Caco-2 (cell line): Measurements from ENCODE around the gene GADD45G. TPM values are rescaled to one million over a fixed set of nuclear protein-coding genes. Genes with fewer than 3 reads are reported as not detected.
A peak's percentile ranks its signal among the peaks of the same experiment; 100 is the strongest.

Experiments used
- BruUV-seq: library from RNA; stranded (reverse); fragments of 400-500 nt; replicated peaks from 2 replicates; lab custom pipeline; 2021; lab: Mats Ljungman, UMichigan
- CTCF ChIA-PET: fragments of 300-600 bp; sonication (Branson Sonifier 250); formaldehyde crosslinking; loops from one replicate; lab custom pipeline; 2022; ENCODE audit warnings: antibody characterized with exemption; lab: Charles Lee
- POLR2A ChIA-PET: fragments of 300-600 bp; sonication (Branson Sonifier 250); formaldehyde crosslinking; loops from one replicate; lab custom pipeline; 2022; ENCODE audit warnings: antibody characterized with exemption; lab: Charles Lee
- DNase-seq, 2 experiments: peaks; one replicate each; pipeline versions ENCODE4 v3.0.0 to v3.0.0-alpha.2; 2020 to 2022
- H3K27me3 ChIP-seq: replicated peaks from 2 replicates; pipeline ENCODE4 v1.6.0; 2011; ENCODE audit warnings: low read length; ENCODE audit not compliant: control insufficient read depth, insufficient read depth
- H3K36me3 ChIP-seq: 2 replicates; pipeline ENCODE4 v1.5.1; 2011; ENCODE audit warnings: low read length; ENCODE audit not compliant: control insufficient read depth, insufficient read depth
- H3K4me1 ChIP-seq: fragments of 250-450 bp; sonication (Bioruptor Pico); 2 replicates; pipeline ENCODE4 v1.5.1; 2020; ENCODE audit warnings: mild to moderate bottlenecking
- H3K4me3 ChIP-seq: 2 replicates; pipeline ENCODE4 v1.5.1; 2011; ENCODE audit warnings: low read depth, mild to moderate bottlenecking, control low read depth, low read length
- H3K9me3 ChIP-seq: fragments of 250-450 bp; sonication (Bioruptor Pico); 2 replicates; pipeline ENCODE4 v1.5.1; 2020; ENCODE audit warnings: mild to moderate bottlenecking, moderate library complexity
- H3K27ac Mint-ChIP-seq: one replicate; pipeline ENCODE4 v1.8.0; 2022; ENCODE audit warnings: mixed read lengths; ENCODE audit not compliant: unreplicated experiment
- H3K27me3 Mint-ChIP-seq: one replicate; pipeline ENCODE4 v1.8.0; 2022; ENCODE audit warnings: mixed read lengths; ENCODE audit not compliant: insufficient read depth, unreplicated experiment
- H3K36me3 Mint-ChIP-seq: one replicate; pipeline ENCODE4 v1.8.0; 2022; ENCODE audit warnings: mild to moderate bottlenecking, mixed read lengths; ENCODE audit not compliant: insufficient read depth, unreplicated experiment
- H3K4me1 Mint-ChIP-seq: one replicate; pipeline ENCODE4 v1.8.0; 2022; ENCODE audit warnings: low read depth, mixed read lengths; ENCODE audit not compliant: unreplicated experiment
- H3K4me3 Mint-ChIP-seq: one replicate; pipeline ENCODE4 v1.8.0; 2022; ENCODE audit warnings: mild to moderate bottlenecking, moderate library complexity, mixed read lengths; ENCODE audit not compliant: unreplicated experiment
- H3K9me3 Mint-ChIP-seq: one replicate; pipeline ENCODE4 v1.8.0; 2022; ENCODE audit warnings: mixed read lengths; ENCODE audit not compliant: unreplicated experiment
- CTCF ChIP-seq, 2 experiments: fragments of 200-600 bp in 1 of 2; IDR thresholded peaks; 1 replicate in 1 of 2; 2 replicates in 1 of 2; pipeline versions ENCODE4 v1.5.1 to v1.8.0; 2011 to 2022; ENCODE audit warnings: antibody characterized with exemption in 1 of 2, control low read depth in 1 of 2, inconsistent platforms in 1 of 2, low read depth in 1 of 2, low read length in 1 of 2, mild to moderate bottlenecking in 1 of 2, moderate library complexity in 1 of 2; ENCODE audit not compliant: insufficient read depth in 1 of 2, severe bottlenecking in 1 of 2, unreplicated experiment in 1 of 2
- intact Hi-C: fragments of 100-400 bp; cut with micrococcal nuclease; formaldehyde crosslinking; loops from one replicate; pipeline ENCODE4 v1.10.0; 2022; ENCODE audit not compliant: unreplicated experiment
- total RNA-seq: library from RNA; stranded (reverse); gene quantifications from 2 replicates; pipeline ENCODE4 v1.2.3, GENCODE V29; 2022

Gene GADD45G
- total RNA-seq, 1 experiment from 2014 or later = 3.7 TPM

DNA sequence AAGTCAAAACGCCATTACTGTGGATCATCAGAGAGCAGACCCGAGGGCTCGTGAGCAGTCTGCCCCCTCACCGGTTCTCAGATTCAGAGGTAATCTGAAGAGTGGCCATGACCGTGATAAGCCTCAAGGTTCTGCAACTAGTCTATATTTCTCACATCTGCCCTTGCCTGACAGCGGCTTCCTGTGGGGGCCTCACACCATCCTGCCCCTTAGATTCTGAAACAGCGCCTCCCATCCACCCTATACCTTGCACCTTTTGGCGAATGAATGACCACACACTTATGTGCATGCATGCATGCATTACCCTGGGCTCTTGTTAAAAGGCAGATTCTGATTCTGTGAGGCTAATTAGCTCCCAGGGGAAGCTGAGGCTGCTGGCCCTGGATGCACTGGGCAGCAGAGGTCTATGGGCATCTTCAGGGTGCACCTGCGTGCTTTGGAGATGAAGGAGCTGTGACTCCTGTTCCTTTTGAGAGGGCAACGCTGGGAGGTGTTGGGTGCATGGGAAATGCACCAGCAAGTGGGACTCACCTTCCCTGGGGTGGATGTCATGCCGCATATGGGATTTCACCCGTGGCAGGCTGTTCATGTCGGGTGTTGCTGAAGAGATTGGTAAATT is 7.8 kb upstream of the GADD45G start:
- DNase-seq = no peak
- no TSS peak for BruUV-seq
- Histone ChIP-seq H3K4me3 (no peak overlapping the region), H3K4me1 (peaks cover 14% of the 10 kb centered on the region), H3K36me3 (no peaks in the 10 kb centered on the region), H3K27me3 (no peaks in the 10 kb centered on the region), H3K9me3 (no peaks in the 10 kb centered on the region)
- Mint-ChIP-seq H3K4me3 (no peak overlapping the region), H3K9me3 (no peaks in the 10 kb centered on the region), H3K27ac (no peak overlapping the region), H3K27me3 (no peaks in the 10 kb centered on the region), H3K36me3 (no peaks in the 10 kb centered on the region), H3K4me1 (peaks cover 5% of the 10 kb centered on the region)
- no peak for TF ChIP-seq CTCF (IDR thresholded peaks at IDR 0.05; ENCODE audit: insufficient read depth in 1 of 2, low read depth in 1 of 2, low read length in 1 of 2, severe bottlenecking in 1 of 2, unreplicated experiment in 1 of 2)
- intact Hi-C loops = no loop called here
- ChIA-PET POLR2A (no interaction called here), CTCF (interaction anchor here (0.9 to 1.6 kb wide), 3 partner anchors 503 to 543 kb away, joined by 3 to 13 read pairs (median 8); no protein-coding TSS in a partner anchor)

- H3K36me3 Mint-ChIP-seq = no peaks in the 10 kb centered on the region
- no peaks in the 10 kb centered on the region for H3K27me3 Mint-ChIP-seq
- Histone ChIP-seq H3K4me3 (no peak overlapping the region), H3K27me3 (no peaks in the 10 kb centered on the region), H3K36me3 (no peaks in the 10 kb centered on the region), H3K4me1 (peaks cover 12% of the 10 kb centered on the region), H3K9me3 (no peaks in the 10 kb centered on the region)
- peak in 1 of 2 experiments; percentile 61 for DNase-seq
- peaks cover 5% of the 10 kb centered on the region for H3K4me1 Mint-ChIP-seq
- H3K4me3 Mint-ChIP-seq = no peak overlapping the region
- intact Hi-C loops = loop anchor here (1.0 kb wide), 1 partner anchor 504 kb away; no protein-coding TSS in a partner anchor
- ChIA-PET POLR2A (no interaction called here), CTCF (interaction anchor here (0.7 to 1.6 kb wide), 8 partner anchors 394 to 543 kb away, joined by 3 to 13 read pairs (median 5); no protein-coding TSS in a partner anchor)
- BruUV-seq = no TSS peak
- TF ChIP-seq CTCF (IDR thresholded peaks at IDR 0.05; ENCODE audit: insufficient read depth in 1 of 2, low read depth in 1 of 2, low read length in 1 of 2, severe bottlenecking in 1 of 2, unreplicated experiment in 1 of 2) = peak; percentile 57 to 62
- no peak overlapping the region for H3K27ac Mint-ChIP-seq
- no peaks in the 10 kb centered on the region for H3K9me3 Mint-ChIP-seq
Observed at GRCh38 chr9:89597711-89598362, 7.0 kb upstream of the GADD45G start.

DNA sequence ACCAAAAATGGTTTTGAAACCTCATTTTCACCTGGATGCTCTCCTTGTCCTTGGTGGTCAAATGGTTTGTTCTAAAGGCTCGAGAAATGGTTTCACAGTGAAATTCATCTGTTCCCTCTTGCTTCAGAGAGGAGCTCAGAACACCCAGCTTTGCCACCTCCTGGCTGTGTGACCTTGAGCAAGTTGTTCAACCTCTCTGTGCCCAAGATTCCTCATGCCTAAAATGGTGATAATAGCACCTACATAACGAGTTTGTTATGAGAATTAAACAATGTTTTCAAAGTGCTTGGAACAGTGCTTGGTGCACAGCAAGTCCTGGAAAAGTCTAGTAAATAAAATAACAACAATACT is 6.5 kb upstream of the GADD45G start:
- ChIA-PET CTCF (interaction anchor here (0.7 to 1.6 kb wide), 7 partner anchors 394 to 504 kb away, joined by 3 to 13 read pairs (median 6); no protein-coding TSS in a partner anchor), POLR2A (no interaction called here)
- Mint-ChIP-seq H3K4me3 (no peak overlapping the region), H3K27me3 (no peaks in the 10 kb centered on the region), H3K36me3 (no peaks in the 10 kb centered on the region), H3K4me1 (peaks cover 5% of the 10 kb centered on the region), H3K9me3 (no peaks in the 10 kb centered on the region), H3K27ac (no peak overlapping the region)
- H3K27me3 ChIP-seq = no peaks in the 10 kb centered on the region
- peaks cover 7% of the 10 kb centered on the region for H3K4me1 ChIP-seq
- intact Hi-C loops = loop anchor here (1.0 kb wide), 1 partner anchor 504 kb away; no protein-coding TSS in a partner anchor
- BruUV-seq = no TSS peak
- TF ChIP-seq CTCF (IDR thresholded peaks at IDR 0.05; ENCODE audit: insufficient read depth in 1 of 2, low read depth in 1 of 2, low read length in 1 of 2, severe bottlenecking in 1 of 2, unreplicated experiment in 1 of 2) = no peak
- no peaks in the 10 kb centered on the region for H3K36me3 ChIP-seq
- no peak overlapping the region for H3K4me3 ChIP-seq
- DNase-seq = no peak
- H3K9me3 ChIP-seq = no peaks in the 10 kb centered on the region
